ENCODE data around the gene FLACC1.

Gene FLACC1

GRCh38 chr2:201255408-201256033 lies 101.6 kb downstream of the FLACC1 start:
- DNase-seq = no peak

GRCh38 chr2:201254081-201254730 lies 102.9 kb downstream of the FLACC1 start:
- DNase-seq = no peak

- no peak for DNase-seq
Measured at GRCh38 chr2:201250741-201251140, 106.4 kb downstream of the FLACC1 start.

DNA sequence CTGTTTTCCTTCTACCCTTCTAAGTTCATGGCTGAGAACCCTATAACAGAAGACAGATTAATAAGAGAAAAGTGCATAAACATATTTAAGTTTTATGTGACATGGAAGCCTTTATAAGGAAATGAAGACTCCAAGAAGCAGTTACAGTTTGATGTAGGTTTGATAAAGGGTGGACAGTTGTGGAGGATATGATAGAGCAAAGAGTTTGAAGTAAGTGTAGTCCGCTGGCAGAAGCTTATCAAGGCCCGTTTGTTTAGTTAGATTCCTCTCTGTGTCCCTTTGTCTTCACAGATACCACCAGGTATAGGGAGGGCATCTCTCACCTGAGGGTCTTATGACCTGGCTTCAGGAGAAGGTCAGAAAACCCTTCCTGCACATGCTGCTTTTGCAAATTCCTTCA lies 107.3 kb downstream of the FLACC1 start:
- DNase-seq = no peak

- DNase-seq = no peak
Measured at GRCh38 chr2:201248288-201248844, 108.8 kb downstream of the FLACC1 start.

GRCh38 chr2:201246280-201246679 lies 110.9 kb downstream of the FLACC1 start:
- no peak for DNase-seq

GRCh38 chr2:201244829-201245228 lies 112.3 kb downstream of the FLACC1 start:
- no peak for DNase-seq

- no peak for DNase-seq
Measured at GRCh38 chr2:201242571-201243277, 114.4 kb downstream of the FLACC1 start.

DNA sequence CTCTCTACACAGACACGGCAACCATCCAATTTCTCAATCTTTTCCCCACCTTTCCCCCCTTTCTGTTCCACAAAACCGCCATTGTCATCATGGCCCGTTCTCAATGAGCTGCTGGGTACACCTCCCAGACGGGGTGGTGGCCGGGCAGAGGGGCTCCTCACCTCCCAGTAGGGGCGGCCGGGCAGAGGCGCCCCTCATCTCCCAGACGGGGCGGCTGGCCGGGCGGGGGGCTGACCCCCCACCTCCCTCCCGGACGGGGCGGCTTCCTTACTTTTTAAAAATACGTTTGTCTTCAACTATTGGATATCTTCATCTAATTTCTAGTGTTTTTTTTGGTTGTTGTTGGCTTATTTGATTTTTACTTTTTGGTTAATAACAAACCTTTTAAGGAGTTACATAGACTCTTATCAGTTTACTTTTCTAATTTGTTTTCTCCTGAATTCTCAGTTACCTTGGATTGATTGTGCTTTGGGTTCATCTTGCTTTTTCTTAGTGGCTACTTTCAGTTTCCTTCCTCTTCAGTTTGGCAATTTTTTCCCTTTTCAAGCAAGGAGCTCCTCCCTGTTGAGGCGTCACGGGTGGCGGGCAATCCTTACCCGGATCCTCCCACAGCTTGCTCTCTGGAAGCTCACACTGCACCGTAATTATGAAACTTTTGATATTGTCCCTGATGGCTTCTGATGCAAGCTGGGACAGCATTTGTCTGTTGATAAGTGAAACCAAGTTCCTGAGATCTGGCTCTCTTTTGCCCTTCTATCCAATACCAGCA lies 117.8 kb downstream of the FLACC1 start:
- peak in 1 of 51 donors; percentile 11 for DNase-seq
